K562 (cell line): Measurements from ENCODE around the gene COQ5. TPM values are rescaled to one million over a fixed set of nuclear protein-coding genes. Genes with fewer than 3 reads are reported as not detected.
A peak's percentile ranks its signal among the peaks of the same experiment; 100 is the strongest.

ENCODE experiments used
- CBX1 ChIP-seq: sonication (generic); IDR thresholded peaks from 2 replicates; pipeline ENCODE4 v1.6.1; 2016; ENCODE audit warnings: antibody characterized with exemption, low read depth, mild to moderate bottlenecking
- JUND ChIP-seq, 2 experiments: IDR thresholded peaks; 2 replicates in 1 of 2; 3 replicates in 1 of 2; pipeline ENCODE4 v1.6.1; 2011; ENCODE audit warnings: borderline replicate concordance in 2 of 2, low read depth in 2 of 2, low read length in 2 of 2, improper control_type of control experiment in 1 of 2, missing biosample characterization in 1 of 2, missing genetic modification characterization in 1 of 2, missing genetic modification reagents in 1 of 2
- KDM5B ChIP-seq: fragments of 200-600 bp; sonication (generic); IDR thresholded peaks from 2 replicates; pipeline ENCODE4 v1.6.1; 2012; ENCODE audit warnings: low read depth, mild to moderate bottlenecking, moderate library complexity, low read length, control low read depth, inconsistent platforms; ENCODE audit not compliant: insufficient replicate concordance
- SIN3A ChIP-seq, 2 experiments: fragments of 150-350 bp in 1 of 2; IDR thresholded peaks; 2 replicates each; pipeline ENCODE4 v1.6.1; 2011 to 2016; ENCODE audit warnings: borderline replicate concordance in 2 of 2, low read depth in 2 of 2, low read length in 2 of 2, mild to moderate bottlenecking in 2 of 2, moderate library complexity in 2 of 2; ENCODE audit not compliant: control insufficient read depth in 1 of 2
- TAF1 ChIP-seq: IDR thresholded peaks from 2 replicates; pipeline ENCODE4 v1.6.1; 2011; ENCODE audit warnings: mild to moderate bottlenecking, low read length, moderate library complexity; ENCODE audit not compliant: insufficient read depth, control insufficient read depth, severe bottlenecking; ENCODE audit errors: extremely low read depth
- TAF7 ChIP-seq: fragments of 450-650 bp; IDR thresholded peaks from 2 replicates; pipeline ENCODE4 v1.6.1; 2016; ENCODE audit warnings: missing genetic modification characterization, missing compliant biosample characterization
- ZEB2 ChIP-seq: fragments of 450-650 bp; IDR thresholded peaks from 2 replicates; pipeline ENCODE4 v1.6.1; 2016
- polyA plus RNA-seq, 8 experiments: library from polyadenylated mRNA; depleted of rRNA in 4 of 8; stranded (reverse) in 5 of 8; unstranded in 3 of 8; fragments of >200 nt; fragmentation: Nextera tagmentation in 2 of 8; fragmentation: Illumina TruSeq in 1 of 8; extraction: Ambion mirVana in 2 of 8; extraction: Trizol in 1 of 8; gene quantifications; 2 replicates each; pipeline versions ENCODE4 v1.2.1 to v1.2.3, GENCODE V29; 2011 to 2014; ENCODE audit warnings: inconsistent platforms in 1 of 8, missing spikeins in 1 of 8
- total RNA-seq, 7 experiments: library from RNA; depleted of rRNA in 6 of 7; stranded (reverse); fragments of >200 nt in 6 of 7; fragmentation: Illumina TruSeq in 2 of 7; extraction: Trizol in 2 of 7; gene quantifications; 2 replicates each; pipeline versions ENCODE4 v1.2.1 to v1.2.3, GENCODE V29; 2011 to 2021; ENCODE audit warnings: low replicate concordance in 1 of 7
- TF ChIP-seq, protein P1 (sequence below): fragments of 200-800 bp; sonication (Bioruptor generic); IDR thresholded peaks from 2 replicates; pipeline ENCODE4 v1.6.1; 2017; ENCODE audit warnings: missing genetic modification characterization, missing compliant biosample characterization
- TF ChIP-seq, protein P2 (sequence below): sonication (generic); formaldehyde crosslinking; IDR thresholded peaks from 2 replicates; pipeline ENCODE4 v1.8.0; 2022; ENCODE audit warnings: mild to moderate bottlenecking, missing genetic modification reagents
- TF ChIP-seq, protein P3 (sequence below): sonication (generic); formaldehyde crosslinking; IDR thresholded peaks from 2 replicates; pipeline ENCODE4 v1.5.0; 2020; ENCODE audit warnings: missing genetic modification reagents
- TF ChIP-seq, protein P4 (sequence below), 2 experiments: IDR thresholded peaks; 2 replicates each; pipeline ENCODE4 v1.6.1; 2011; ENCODE audit warnings: borderline replicate concordance in 1 of 2, control low read depth in 1 of 2, low read depth in 1 of 2, low read length in 1 of 2, mild to moderate bottlenecking in 1 of 2, mixed read lengths in 1 of 2, moderate library complexity in 1 of 2; ENCODE audit not compliant: insufficient read depth in 1 of 2, insufficient read length in 1 of 2, poor library complexity in 1 of 2, severe bottlenecking in 1 of 2; ENCODE audit errors: extremely low read depth in 1 of 2

The COQ5 gene
- total and polyA plus RNA-seq, 9 of the 15 experiments (the other 6 are each of a cell fraction or from before 2014, with no cell fraction given), result 19.2 to 59.7 (median 30.4) TPM

DNA sequence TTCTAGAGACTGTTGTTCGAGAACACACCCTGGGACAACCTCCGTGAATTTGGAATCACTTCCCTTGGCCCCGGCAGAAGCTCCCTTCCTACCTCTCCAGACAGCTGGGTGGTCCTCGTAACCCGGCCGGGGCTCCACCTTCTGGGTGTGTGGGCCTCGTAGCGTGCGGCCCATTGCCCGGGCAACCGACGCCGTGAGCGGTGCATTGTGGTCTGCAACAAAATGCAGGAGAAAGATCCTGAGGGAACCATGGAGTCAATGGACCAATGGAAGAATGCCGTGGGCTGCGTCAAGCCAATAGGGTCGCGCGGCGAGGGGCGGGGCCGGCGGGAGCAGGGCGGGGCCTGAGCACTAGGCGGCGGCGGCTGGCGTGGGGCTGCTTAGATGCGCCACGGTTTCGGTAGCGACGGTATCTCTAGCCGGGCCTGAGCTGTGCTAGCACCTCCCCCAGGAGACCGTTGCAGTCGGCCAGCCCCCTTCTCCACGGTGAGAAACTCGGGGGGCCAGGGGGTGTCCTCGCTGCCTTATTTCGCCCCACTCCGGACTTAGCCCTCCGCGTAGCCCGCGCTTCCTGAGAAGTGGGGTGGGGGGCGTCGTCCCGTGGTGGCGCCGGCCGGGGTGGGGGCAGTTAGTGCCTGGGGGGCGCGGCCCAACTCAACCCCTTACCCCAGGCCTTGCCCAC is 33.1 kb downstream of the COQ5 start, which contains the start of gene DYNLL1 (continued):
- TF ChIP-seq, protein P1, sequence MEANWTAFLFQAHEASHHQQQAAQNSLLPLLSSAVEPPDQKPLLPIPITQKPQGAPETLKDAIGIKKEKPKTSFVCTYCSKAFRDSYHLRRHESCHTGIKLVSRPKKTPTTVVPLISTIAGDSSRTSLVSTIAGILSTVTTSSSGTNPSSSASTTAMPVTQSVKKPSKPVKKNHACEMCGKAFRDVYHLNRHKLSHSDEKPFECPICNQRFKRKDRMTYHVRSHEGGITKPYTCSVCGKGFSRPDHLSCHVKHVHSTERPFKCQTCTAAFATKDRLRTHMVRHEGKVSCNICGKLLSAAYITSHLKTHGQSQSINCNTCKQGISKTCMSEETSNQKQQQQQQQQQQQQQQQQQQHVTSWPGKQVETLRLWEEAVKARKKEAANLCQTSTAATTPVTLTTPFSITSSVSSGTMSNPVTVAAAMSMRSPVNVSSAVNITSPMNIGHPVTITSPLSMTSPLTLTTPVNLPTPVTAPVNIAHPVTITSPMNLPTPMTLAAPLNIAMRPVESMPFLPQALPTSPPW, result peak; percentile 92
- peak; percentile 96 for TF ChIP-seq TAF1
- TF ChIP-seq JUND (IDR thresholded peaks at IDR 0.05; ENCODE audit: borderline replicate concordance, low read depth, low read length), result peak; percentile 5; the same call in 1 of the 2 replicates
- no peak for TF ChIP-seq JUND (tag; IDR thresholded peaks at IDR 0.05; ENCODE audit: borderline replicate concordance, low read depth, low read length)
- 0 out of 2 replicates have a peak, but pooled peaks have one; percentile 45 for TF ChIP-seq CBX1
- peak; percentile 81 for TF ChIP-seq TAF7 (tag)
- peak; percentile 98 for TF ChIP-seq KDM5B
- TF ChIP-seq, protein P2, sequence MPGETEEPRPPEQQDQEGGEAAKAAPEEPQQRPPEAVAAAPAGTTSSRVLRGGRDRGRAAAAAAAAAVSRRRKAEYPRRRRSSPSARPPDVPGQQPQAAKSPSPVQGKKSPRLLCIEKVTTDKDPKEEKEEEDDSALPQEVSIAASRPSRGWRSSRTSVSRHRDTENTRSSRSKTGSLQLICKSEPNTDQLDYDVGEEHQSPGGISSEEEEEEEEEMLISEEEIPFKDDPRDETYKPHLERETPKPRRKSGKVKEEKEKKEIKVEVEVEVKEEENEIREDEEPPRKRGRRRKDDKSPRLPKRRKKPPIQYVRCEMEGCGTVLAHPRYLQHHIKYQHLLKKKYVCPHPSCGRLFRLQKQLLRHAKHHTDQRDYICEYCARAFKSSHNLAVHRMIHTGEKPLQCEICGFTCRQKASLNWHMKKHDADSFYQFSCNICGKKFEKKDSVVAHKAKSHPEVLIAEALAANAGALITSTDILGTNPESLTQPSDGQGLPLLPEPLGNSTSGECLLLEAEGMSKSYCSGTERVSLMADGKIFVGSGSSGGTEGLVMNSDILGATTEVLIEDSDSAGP (CRISPR knock-in tag), result no peak
- TF ChIP-seq, protein P3, sequence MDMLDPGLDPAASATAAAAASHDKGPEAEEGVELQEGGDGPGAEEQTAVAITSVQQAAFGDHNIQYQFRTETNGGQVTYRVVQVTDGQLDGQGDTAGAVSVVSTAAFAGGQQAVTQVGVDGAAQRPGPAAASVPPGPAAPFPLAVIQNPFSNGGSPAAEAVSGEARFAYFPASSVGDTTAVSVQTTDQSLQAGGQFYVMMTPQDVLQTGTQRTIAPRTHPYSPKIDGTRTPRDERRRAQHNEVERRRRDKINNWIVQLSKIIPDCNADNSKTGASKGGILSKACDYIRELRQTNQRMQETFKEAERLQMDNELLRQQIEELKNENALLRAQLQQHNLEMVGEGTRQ (CRISPR knock-in tag), result no peak
- peak; percentile 98 to 99 for TF ChIP-seq SIN3A (IDR thresholded peaks at IDR 0.05; ENCODE audit: borderline replicate concordance in 2 of 2, control insufficient read depth in 1 of 2, low read depth in 2 of 2, low read length in 2 of 2)
- no peak for TF ChIP-seq ZEB2
- TF ChIP-seq, protein P4, sequence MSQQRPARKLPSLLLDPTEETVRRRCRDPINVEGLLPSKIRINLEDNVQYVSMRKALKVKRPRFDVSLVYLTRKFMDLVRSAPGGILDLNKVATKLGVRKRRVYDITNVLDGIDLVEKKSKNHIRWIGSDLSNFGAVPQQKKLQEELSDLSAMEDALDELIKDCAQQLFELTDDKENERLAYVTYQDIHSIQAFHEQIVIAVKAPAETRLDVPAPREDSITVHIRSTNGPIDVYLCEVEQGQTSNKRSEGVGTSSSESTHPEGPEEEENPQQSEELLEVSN (IDR thresholded peaks at IDR 0.05; ENCODE audit: borderline replicate concordance in 1 of 2, extremely low read depth in 1 of 2, insufficient read depth in 1 of 2, insufficient read length in 1 of 2, low read depth in 1 of 2, low read length in 1 of 2, poor library complexity in 1 of 2, severe bottlenecking in 1 of 2), result peak; percentile 13 to 43
